B cell (primary cell): ENCODE measurements around the gene NRIP3. TPM values are rescaled to one million over a fixed set of nuclear protein-coding genes. Genes with fewer than 3 reads are reported as not detected.

Source experiments
- ATAC-seq: fragments of 200-7000 bp; cut with Tn5 transposase; one replicate; pipeline ENCODE4 v1.10.0; 2021; ENCODE audit warnings: low read depth, mild to moderate bottlenecking, moderate number of reproducible peaks, moderate library complexity
- CTCF ChIA-PET: fragments of 350-600 bp; sonication (Branson Sonifier 250); formaldehyde crosslinking; loops from one replicate; lab custom pipeline; 2021; ENCODE audit warnings: antibody characterized with exemption, inconsistent platforms; lab: Charles Lee
- POLR2A ChIA-PET: fragments of 350-600 bp; sonication (Branson Sonifier 250); formaldehyde crosslinking; loops from one replicate; lab custom pipeline; 2021; ENCODE audit warnings: antibody characterized with exemption; lab: Charles Lee
- DNase-seq: peaks from one replicate; pipeline ENCODE4 v3.0.0; 2013
- H2AFZ ChIP-seq: 2 replicates; pipeline ENCODE4 v1.6.1; 2012; ENCODE audit warnings: mild to moderate bottlenecking, low read depth, low read length; ENCODE audit not compliant: insufficient read depth, poor library complexity, severe bottlenecking
- H3K27ac ChIP-seq, 2 donors: 1 replicate in 1 of 2; 2 replicates in 1 of 2; pipeline ENCODE4 v1.5.1; 2012 to 2013; ENCODE audit warnings: low read length in 2 of 2, mild to moderate bottlenecking in 2 of 2, moderate library complexity in 1 of 2
- H3K27me3 ChIP-seq, 4 experiments: fragments of 200-600 bp in 1 of 4; sonication (generic) in 1 of 4; replicated peaks in 1 of 4; 1 replicate in 2 of 4; 2 replicates in 2 of 4; pipeline versions ENCODE4 v1.6.1 to v1.7.0; 2013 to 2016; ENCODE audit warnings: low read length in 3 of 4, mild to moderate bottlenecking in 2 of 4, mixed read lengths in 1 of 4, moderate library complexity in 1 of 4; ENCODE audit not compliant: insufficient read depth in 4 of 4, control insufficient read depth in 3 of 4; ENCODE audit errors: control extremely low read depth in 1 of 4
- H3K36me3 ChIP-seq, 2 experiments: replicated peaks in 1 of 2; 1 replicate in 1 of 2; 2 replicates in 1 of 2; pipeline versions ENCODE4 v1.6.1 to v1.7.1; 2013; ENCODE audit warnings: low read length in 1 of 2; ENCODE audit not compliant: insufficient read depth in 2 of 2, control insufficient read depth in 1 of 2; ENCODE audit errors: control extremely low read depth in 1 of 2, extremely low read depth in 1 of 2
- H3K4me1 ChIP-seq, 2 donors: fragments of 200-600 bp in 1 of 2; sonication (generic) in 1 of 2; 1 replicate in 1 of 2; 2 replicates in 1 of 2; pipeline versions ENCODE4 v1.5.1 to v1.6.1; 2013 to 2017; ENCODE audit warnings: low read length in 2 of 2; ENCODE audit not compliant: control insufficient read depth in 2 of 2, insufficient read depth in 2 of 2
- H3K4me2 ChIP-seq: replicated peaks from 2 replicates; pipeline ENCODE3; 2012; ENCODE audit warnings: mild to moderate bottlenecking, low read depth, low read length; ENCODE audit not compliant: poor library complexity, severe bottlenecking
- H3K4me3 ChIP-seq, 5 experiments: fragments of 200-600 bp in 1 of 5; sonication (generic) in 1 of 5; 1 replicate in 3 of 5; 2 replicates in 2 of 5; pipeline versions ENCODE4 v1.5.1 to v1.7.0; 2011 to 2016; ENCODE audit warnings: low read length in 4 of 5, mild to moderate bottlenecking in 4 of 5, low read depth in 2 of 5, control low read depth in 1 of 5, moderate library complexity in 1 of 5; ENCODE audit not compliant: insufficient read depth in 1 of 5; ENCODE audit errors: control extremely low read depth in 1 of 5, extremely low read depth in 1 of 5
- H3K79me2 ChIP-seq: fragments of 200-600 bp; sonication (generic); one replicate; pipeline ENCODE4 v1.6.0; 2016; ENCODE audit warnings: low read length; ENCODE audit not compliant: control insufficient read depth, insufficient read depth
- H3K9ac ChIP-seq: fragments of 200-600 bp; sonication (generic); 2 replicates; pipeline ENCODE4 v1.6.1; 2017; ENCODE audit warnings: mild to moderate bottlenecking, low read length, moderate library complexity
- H3K9me3 ChIP-seq, 3 donors: one replicate each; pipeline versions ENCODE4 v1.6.1 to v1.7.1; 2013; ENCODE audit warnings: low read length in 2 of 3; ENCODE audit not compliant: control insufficient read depth in 2 of 3, insufficient read depth in 1 of 3; ENCODE audit errors: control extremely low read depth in 1 of 3
- H4K20me1 ChIP-seq: 2 replicates; pipeline ENCODE4 v1.6.0; 2012; ENCODE audit warnings: mild to moderate bottlenecking, low read length; ENCODE audit not compliant: insufficient read depth, control insufficient read depth, poor library complexity, severe bottlenecking
- H3K27ac Mint-ChIP-seq: one replicate; pipeline ENCODE4 v1.8.0; 2021; ENCODE audit warnings: mixed read lengths
- H3K27me3 Mint-ChIP-seq: one replicate; pipeline ENCODE4 v1.8.0; 2021; ENCODE audit warnings: mixed read lengths
- H3K4me1 Mint-ChIP-seq: one replicate; pipeline ENCODE4 v1.8.0; 2021; ENCODE audit warnings: mixed read lengths
- H3K4me3 Mint-ChIP-seq: one replicate; pipeline ENCODE4 v1.8.0; 2021; ENCODE audit warnings: mixed read lengths
- H3K9me3 Mint-ChIP-seq: one replicate; pipeline ENCODE4 v1.8.0; 2022; ENCODE audit warnings: mixed read lengths; ENCODE audit not compliant: insufficient read depth
- CTCF ChIP-seq: fragments of 200-600 bp; IDR thresholded peaks from one replicate; pipeline ENCODE4 v1.8.0; 2022; ENCODE audit warnings: antibody characterized with exemption, mild to moderate bottlenecking
- EZH2 ChIP-seq: IDR thresholded peaks from 2 replicates; pipeline ENCODE4 v1.6.1; 2012; ENCODE audit warnings: borderline replicate concordance, low read depth, mild to moderate bottlenecking, moderate library complexity, low read length; ENCODE audit not compliant: insufficient read depth, poor library complexity, severe bottlenecking
- WGBS: methylation state at CpG from one replicate; pipeline ENCODE4 v1.1.5; 2013; ENCODE audit warnings: missing lambda C conversion rate; ENCODE audit not compliant: insufficient coverage; 5-methylcytosine and 5-hydroxymethylcytosine counted together
- intact Hi-C: fragments of 100-400 bp; cut with micrococcal nuclease; formaldehyde crosslinking; loops from one replicate; pipeline ENCODE4 v1.10.0; 2022
- polyA plus RNA-seq: library from polyadenylated mRNA; depleted of rRNA; stranded (reverse); fragments of >200 nt; gene quantifications from 2 replicates; pipeline ENCODE4 v1.2.3, GENCODE V29; 2012
- total RNA-seq, 2 donors: library from RNA; stranded (reverse); fragments of 120-200 nt in 1 of 2; gene quantifications; 1 replicate in 1 of 2; 2 replicates in 1 of 2; pipeline versions ENCODE4 v1.2.3 to v1.2.4, GENCODE V29; 2013 to 2022

The NRIP3 gene
- total and polyA plus RNA-seq, 2 donors (not counting 1 experiment from before 2014, with no cell fraction given): 0.13 to 0.59 TPM

DNA sequence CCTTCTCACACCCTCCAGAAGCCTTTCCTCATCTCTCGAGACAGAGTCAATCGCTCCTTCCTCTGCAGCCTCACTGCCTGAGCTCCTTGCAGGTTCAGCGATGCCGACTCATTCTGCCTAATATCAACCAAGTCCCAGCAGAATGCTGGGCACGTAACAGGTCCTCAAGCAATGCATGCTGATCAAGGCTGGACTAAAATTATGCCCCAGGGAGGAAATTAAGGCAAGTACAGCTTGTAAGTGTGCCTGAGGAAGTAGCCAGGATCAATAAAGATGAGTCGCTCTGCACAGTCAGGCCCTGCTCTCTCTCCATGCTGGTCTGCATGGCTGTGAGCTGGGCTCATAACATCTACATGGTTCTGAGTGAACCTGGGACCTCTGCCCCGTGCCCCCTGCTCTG is 25.6 kb upstream of the NRIP3 start:
- Mint-ChIP-seq H3K27me3 (peaks cover 12% of the 10 kb centered on the region), H3K4me3 (no peak overlapping the region), H3K9me3 (no peaks in the 10 kb centered on the region), H3K4me1 (no peaks in the 10 kb centered on the region), H3K27ac (no peak overlapping the region)
- CTCF ChIA-PET: no interaction called here
- Histone ChIP-seq H3K79me2 (no peaks in the 10 kb centered on the region), H3K36me3 (no peaks in the 10 kb centered on the region), H3K4me2 (no peak overlapping the region), H3K9me3 (no peaks in the 10 kb centered on the region), H2AFZ (no peak overlapping the region), H4K20me1 (no peaks in the 10 kb centered on the region), H3K27ac (no peak overlapping the region), H3K27me3 (peaks cover 0 to 9% (median 0%) of the 10 kb centered on the region in 4 experiments), H3K9ac (no peak overlapping the region), H3K4me1 (no peaks in the 10 kb centered on the region), H3K4me3 (no peak overlapping the region)
- intact Hi-C loops: no loop called here
- POLR2A ChIA-PET: no interaction called here
- no peak for ATAC-seq
- DNase-seq: no peak
- WGBS: 88% methylated on average over 6 of the region's 7 CpGs
- TF ChIP-seq CTCF: no peak
- TF ChIP-seq EZH2: no peak

DNA sequence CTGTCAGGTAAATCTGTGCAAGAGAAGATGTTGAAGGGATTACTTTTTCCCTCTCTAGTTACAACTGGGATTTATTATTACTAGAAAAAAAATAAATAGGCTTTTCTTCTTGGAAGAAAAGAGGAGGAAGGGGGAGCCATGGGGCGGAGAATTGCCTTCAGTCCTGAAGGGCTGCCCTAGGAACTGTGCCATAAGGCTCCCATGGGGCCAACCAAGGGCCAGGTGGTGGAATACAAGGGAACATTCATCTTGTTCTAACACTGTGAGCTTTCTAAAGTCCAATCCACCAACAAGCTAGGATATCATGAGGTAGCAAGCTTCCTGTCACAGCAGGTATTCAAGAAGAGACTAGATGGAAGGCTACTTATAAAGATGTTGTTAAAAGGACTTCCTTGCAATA is 24.8 kb upstream of the NRIP3 start:
- ChIA-PET CTCF (interaction anchor here (2.1 kb wide), 1 partner anchor 13 kb away, joined by 8 read pairs; no protein-coding TSS in a partner anchor), POLR2A (no interaction called here)
- Mint-ChIP-seq H3K27ac (no peak overlapping the region), H3K4me3 (no peak overlapping the region), H3K9me3 (no peaks in the 10 kb centered on the region), H3K4me1 (no peaks in the 10 kb centered on the region), H3K27me3 (peaks cover 8% of the 10 kb centered on the region)
- H3K4me3 ChIP-seq: no peak overlapping the region
- H3K27ac ChIP-seq: no peak overlapping the region
- no peak overlapping the region for H2AFZ ChIP-seq
- no peaks in the 10 kb centered on the region for H3K36me3 ChIP-seq
- no peaks in the 10 kb centered on the region for H4K20me1 ChIP-seq
- H3K4me1 ChIP-seq: no peaks in the 10 kb centered on the region
- intact Hi-C loops: no loop called here
- no peak for ATAC-seq
- H3K9me3 ChIP-seq: no peaks in the 10 kb centered on the region
- H3K79me2 ChIP-seq: no peaks in the 10 kb centered on the region
- no CpG with 5 or more reads among the region's 1 CpG for whole genome bisulfite sequencing
- H3K4me2 ChIP-seq: no peak overlapping the region
- H3K9ac ChIP-seq: no peak overlapping the region
- peaks cover 0 to 10% (median 0%) of the 10 kb centered on the region in 4 experiments for H3K27me3 ChIP-seq
- TF ChIP-seq EZH2: no peak
- TF ChIP-seq CTCF: no peak
- no peak for DNase-seq
